Lower leg skin (tissue), 3 donors: ENCODE data around the gene DGCR2.
"Not testable (repeated sequence)": the region's sequence is repeated elsewhere in the genome, so short reads cannot be mapped to it uniquely, and the experiment has no call there.

Experiments
- CTCF ChIP-seq, 3 donors: fragments of 450-650 bp; IDR thresholded peaks; one replicate each; pipeline ENCODE4 v1.5.1; 2016; ENCODE audit warnings: antibody characterized with exemption in 3 of 3, mild to moderate bottlenecking in 3 of 3, moderate library complexity in 2 of 3
- POLR2A ChIP-seq, 2 donors: fragments of 450-650 bp; IDR thresholded peaks; one replicate each; pipeline ENCODE4 v1.6.1; 2016 to 2017; ENCODE audit warnings: antibody characterized with exemption in 2 of 2, mild to moderate bottlenecking in 1 of 2, moderate library complexity in 1 of 2

GRCh38 chr22:19023931-19024330, 98.3 kb downstream of the DGCR2 start:
- TF ChIP-seq POLR2A, CTCF (IDR thresholded peaks at IDR 0.05): not testable (repeated sequence)
